ENCODE results near the gene ZSCAN12.
"Not testable (repeated sequence)": the region's sequence is repeated elsewhere in the genome, so short reads cannot be mapped to it uniquely, and the experiment has no call there.

Gene ZSCAN12

DNA sequence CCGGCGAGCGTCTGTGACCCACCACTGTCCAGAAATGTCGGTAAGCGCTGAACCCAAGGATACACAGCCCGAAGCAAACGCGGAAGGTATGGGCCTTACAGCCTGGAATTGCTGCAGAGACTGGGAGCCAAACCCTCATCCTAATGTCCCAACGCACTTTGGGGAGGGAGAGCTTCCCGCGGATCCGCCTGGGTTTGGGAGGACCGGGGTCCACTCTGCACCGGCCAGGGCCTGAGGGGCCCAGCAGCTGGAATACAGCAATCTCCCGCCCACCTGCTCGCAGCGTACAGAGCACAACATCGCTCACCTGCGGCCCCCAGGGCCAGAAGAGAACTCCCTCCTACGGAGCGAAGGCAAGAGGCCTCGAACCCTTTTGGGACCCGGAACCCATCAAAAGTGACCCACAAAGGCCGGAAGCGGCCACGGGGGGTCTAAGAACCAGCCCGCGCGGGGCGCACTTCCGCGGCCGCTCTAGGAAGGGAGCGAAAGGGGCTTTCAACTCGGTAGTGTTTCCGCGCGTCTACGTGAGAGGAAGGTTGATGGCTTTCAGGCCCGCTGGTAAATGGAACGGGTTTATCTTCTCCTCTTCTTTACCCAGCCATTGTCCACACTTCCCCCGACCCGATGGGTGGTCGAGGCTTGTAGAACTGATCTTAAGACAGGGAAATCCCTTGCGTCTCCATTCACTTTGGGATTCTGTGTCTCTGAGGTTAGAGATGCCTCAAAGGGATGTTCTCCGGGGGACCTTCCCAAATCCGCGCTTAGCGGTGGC lies at the start of gene ZSCAN12:
TSS of gene ZSCAN12 (minus strand) at position 398 of the 772 bp plus-strand sequence. CDS start 1,342 bp downstream, outside the sequence.
- H3K4me1 ChIP-seq (ENCODE audit: control insufficient read depth, insufficient read depth, low read length, unreplicated experiment) = peaks cover 32% of the 10 kb centered on the region
- H3K79me2 ChIP-seq (ENCODE audit: control insufficient read depth, insufficient read depth, low read length, unreplicated experiment) = peaks cover 35% of the 10 kb centered on the region
- peak within 1 kb of the TSS; percentile 99 for H2AFZ ChIP-seq (ENCODE audit: low read length, unreplicated experiment)
- peaks cover 4% of the 10 kb centered on the region; the same call in 1 of the 2 replicates for H3K36me3 ChIP-seq (ENCODE audit: insufficient read depth, low read length)
- no peaks in the 10 kb centered on the region for H3K27me3 ChIP-seq (ENCODE audit: insufficient read depth, low read length)
- peak within 1 kb of the TSS; percentile 91 for H3K4me3 ChIP-seq (ENCODE audit: low read depth, low read length)
- peak within 1 kb of the TSS; percentile 58 for H3K27ac ChIP-seq (ENCODE audit: low read depth, low read length)

GRCh38 chr6:28449056-28449455 lies 49.5 kb upstream of the ZSCAN12 start:
- H3K27me3 ChIP-seq (ENCODE audit: insufficient read depth, low read length) = peaks cover 27% of the 10 kb centered on the region

GRCh38 chr6:28447512-28447906 lies 48.0 kb upstream of the ZSCAN12 start:
- H3K27ac ChIP-seq (ENCODE audit: low read depth, low read length); H3K4me1 ChIP-seq (ENCODE audit: control insufficient read depth, insufficient read depth, low read length, unreplicated experiment); H3K79me2 ChIP-seq (ENCODE audit: control insufficient read depth, insufficient read depth, low read length, unreplicated experiment); H3K36me3 ChIP-seq (ENCODE audit: insufficient read depth, low read length): not testable (repeated sequence)
- peak overlapping the region; percentile 76 for H3K4me3 ChIP-seq (ENCODE audit: low read depth, low read length)
- peak overlapping the region; percentile 70 for H2AFZ ChIP-seq (ENCODE audit: low read length, unreplicated experiment)
- peaks cover 12% of the 10 kb centered on the region for H3K27me3 ChIP-seq (ENCODE audit: insufficient read depth, low read length)

More at GRCh38 chr6:28449056-28449455, 49.5 kb upstream of the ZSCAN12 start:
- peaks cover 4% of the 10 kb centered on the region for H3K4me1 ChIP-seq (ENCODE audit: control insufficient read depth, insufficient read depth, low read length, unreplicated experiment)
- no peaks in the 10 kb centered on the region for H3K36me3 ChIP-seq (ENCODE audit: insufficient read depth, low read length)
- H2AFZ ChIP-seq (ENCODE audit: low read length, unreplicated experiment) = no peak overlapping the region
- H3K27ac ChIP-seq (ENCODE audit: low read depth, low read length) = no peak overlapping the region
- H3K4me3 ChIP-seq (ENCODE audit: low read depth, low read length) = no peak overlapping the region
- H3K79me2 ChIP-seq (ENCODE audit: control insufficient read depth, insufficient read depth, low read length, unreplicated experiment) = no peaks in the 10 kb centered on the region

DNA sequence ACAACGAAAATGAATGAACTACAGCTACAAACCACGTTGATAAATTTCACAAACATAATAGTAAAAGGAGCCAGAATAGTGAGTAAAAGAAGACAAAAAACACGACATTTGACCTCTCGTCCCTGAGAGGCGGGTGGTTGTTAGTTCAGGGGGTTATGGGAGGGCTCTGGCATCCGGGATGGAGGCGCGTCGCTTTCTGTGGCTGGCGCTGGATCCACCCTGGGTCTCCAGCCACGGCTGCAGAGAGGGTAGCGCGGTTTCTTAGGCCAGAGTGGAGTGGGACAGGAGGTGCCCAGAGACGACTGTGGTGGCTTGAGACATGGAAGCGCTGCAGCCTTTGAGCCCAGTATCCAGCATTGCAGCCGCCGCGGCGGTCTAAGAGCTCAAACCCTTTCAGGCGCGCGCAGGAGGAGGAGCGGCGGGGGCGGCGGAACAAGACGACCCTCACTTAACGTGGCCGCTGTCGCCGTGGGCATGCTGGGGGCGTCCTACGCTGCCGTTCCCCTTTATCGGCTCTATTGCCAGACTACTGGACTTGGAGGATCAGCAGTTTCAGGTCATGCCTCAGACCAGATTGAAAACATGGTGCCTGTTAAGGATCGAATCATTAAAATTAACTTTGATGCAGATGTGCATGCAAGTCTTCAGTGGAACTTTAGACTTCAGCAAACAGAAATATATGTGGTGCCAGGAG lies 47.4 kb upstream of the ZSCAN12 start:
- Histone ChIP-seq H3K4me1 (ENCODE audit: control insufficient read depth, insufficient read depth, low read length, unreplicated experiment) (peaks cover 10% of the 10 kb centered on the region), H3K27me3 (ENCODE audit: insufficient read depth, low read length) (peaks cover 8% of the 10 kb centered on the region), H3K4me3 (ENCODE audit: low read depth, low read length) (peak overlapping the region; percentile 76), H3K36me3 (ENCODE audit: insufficient read depth, low read length) (no peaks in the 10 kb centered on the region), H3K27ac (ENCODE audit: low read depth, low read length) (no peak overlapping the region), H3K79me2 (ENCODE audit: control insufficient read depth, insufficient read depth, low read length, unreplicated experiment) (no peaks in the 10 kb centered on the region), H2AFZ (ENCODE audit: low read length, unreplicated experiment) (peak overlapping the region; percentile 70)

DNA sequence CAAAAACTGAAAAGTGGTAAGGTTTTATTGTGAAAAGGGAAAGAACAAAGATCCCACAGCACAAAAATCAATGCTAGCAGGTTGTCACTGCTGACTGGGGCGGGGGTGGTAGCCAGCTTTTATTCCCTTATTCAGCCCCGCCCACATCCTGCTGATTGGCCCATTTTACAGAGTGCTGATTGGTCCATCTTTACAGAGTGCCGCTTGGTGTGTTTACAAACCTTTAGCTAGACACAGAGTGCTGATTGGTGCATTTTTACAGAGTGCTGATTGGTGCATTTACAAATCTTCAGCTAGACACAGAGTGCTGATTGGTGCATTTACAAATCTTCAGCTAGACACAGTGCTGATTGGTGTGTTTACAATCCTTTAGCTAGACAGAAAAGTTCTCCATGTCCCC lies 45.2 kb upstream of the ZSCAN12 start:
- H3K36me3 ChIP-seq (ENCODE audit: insufficient read depth, low read length); H2AFZ ChIP-seq (ENCODE audit: low read length, unreplicated experiment); H3K79me2 ChIP-seq (ENCODE audit: control insufficient read depth, insufficient read depth, low read length, unreplicated experiment); H3K4me3 ChIP-seq (ENCODE audit: low read depth, low read length); H3K27ac ChIP-seq (ENCODE audit: low read depth, low read length); H3K27me3 ChIP-seq (ENCODE audit: insufficient read depth, low read length): not testable (repeated sequence)
- H3K4me1 ChIP-seq (ENCODE audit: control insufficient read depth, insufficient read depth, low read length, unreplicated experiment) = peaks cover 10% of the 10 kb centered on the region

DNA sequence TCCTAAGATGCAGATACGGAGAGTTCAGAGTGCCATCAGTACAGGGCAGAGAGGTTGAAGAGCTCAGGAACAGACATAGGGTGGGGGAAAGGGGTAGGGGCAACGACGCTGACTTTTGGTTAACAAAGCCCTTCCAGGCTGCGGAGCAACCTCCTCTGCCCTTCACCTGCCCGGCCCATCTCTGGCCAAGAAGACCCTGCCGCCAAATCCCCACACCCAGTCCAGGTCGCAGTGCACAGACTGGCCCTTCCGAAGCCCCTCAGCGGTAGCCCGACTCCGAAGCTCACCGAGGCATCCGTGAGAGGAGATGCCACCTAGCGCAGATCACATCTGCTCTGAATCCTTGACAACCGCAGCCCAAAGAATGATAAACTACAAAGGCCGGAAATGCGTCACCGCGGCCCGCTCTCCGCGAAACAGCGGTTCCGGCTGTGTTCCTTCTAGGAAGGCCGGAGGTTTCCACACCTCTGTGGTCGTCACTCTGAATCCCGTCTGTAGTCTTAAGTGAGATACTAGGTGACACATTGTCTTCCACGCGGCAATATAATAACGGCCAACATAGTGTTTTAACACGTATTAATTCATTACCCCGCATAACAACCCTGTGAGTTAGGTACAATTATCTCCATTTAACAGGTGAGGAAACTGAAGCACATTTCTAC lies 43.7 kb upstream of the ZSCAN12 start, which contains the start of gene ZSCAN23:
TSS of gene ZSCAN23 (minus strand) at position 380 of the 662 bp plus-strand sequence. CDS start 7,225 bp downstream, outside the sequence.
- H3K36me3 ChIP-seq (ENCODE audit: insufficient read depth, low read length) = no peaks in the 10 kb centered on the region
- H3K79me2 ChIP-seq (ENCODE audit: control insufficient read depth, insufficient read depth, low read length, unreplicated experiment) = no peaks in the 10 kb centered on the region
- H3K4me1 ChIP-seq (ENCODE audit: control insufficient read depth, insufficient read depth, low read length, unreplicated experiment) = peaks cover 10% of the 10 kb centered on the region
- peak within 1 kb of the TSS; percentile 81 for H3K4me3 ChIP-seq (ENCODE audit: low read depth, low read length)
- H3K27ac ChIP-seq (ENCODE audit: low read depth, low read length) = peak within 1 kb of the TSS; percentile 16; the same call in 1 of the 2 replicates
- no peaks in the 10 kb centered on the region; the same call in 1 of the 2 replicates for H3K27me3 ChIP-seq (ENCODE audit: insufficient read depth, low read length)
- H2AFZ ChIP-seq (ENCODE audit: low read length, unreplicated experiment) = peak within 1 kb of the TSS; percentile 48

- Histone ChIP-seq H3K36me3 (ENCODE audit: insufficient read depth, low read length) (no peaks in the 10 kb centered on the region), H3K4me3 (ENCODE audit: low read depth, low read length) (peak overlapping the region; percentile 81), H3K4me1 (ENCODE audit: control insufficient read depth, insufficient read depth, low read length, unreplicated experiment) (peaks cover 10% of the 10 kb centered on the region), H3K79me2 (ENCODE audit: control insufficient read depth, insufficient read depth, low read length, unreplicated experiment) (no peaks in the 10 kb centered on the region), H3K27me3 (ENCODE audit: insufficient read depth, low read length) (no peaks in the 10 kb centered on the region; the same call in 1 of the 2 replicates), H3K27ac (ENCODE audit: low read depth, low read length) (peak overlapping the region; percentile 16; the same call in 1 of the 2 replicates), H2AFZ (ENCODE audit: low read length, unreplicated experiment) (peak overlapping the region; percentile 48)
Observed at GRCh38 chr6:28442586-28442985, 43.0 kb upstream of the ZSCAN12 start.

- Histone ChIP-seq H3K27ac (ENCODE audit: low read depth, low read length) (no peak overlapping the region), H3K4me1 (ENCODE audit: control insufficient read depth, insufficient read depth, low read length, unreplicated experiment) (no peaks in the 10 kb centered on the region)
Observed at GRCh38 chr6:28436404-28436803, 36.9 kb upstream of the ZSCAN12 start.

GRCh38 chr6:28433119-28433518 lies 33.6 kb upstream of the ZSCAN12 start:
- H3K4me3 ChIP-seq (ENCODE audit: low read depth, low read length) = no peak overlapping the region
- H2AFZ ChIP-seq (ENCODE audit: low read length, unreplicated experiment) = no peak overlapping the region
- H3K79me2 ChIP-seq (ENCODE audit: control insufficient read depth, insufficient read depth, low read length, unreplicated experiment) = no peaks in the 10 kb centered on the region
- H3K4me1 ChIP-seq (ENCODE audit: control insufficient read depth, insufficient read depth, low read length, unreplicated experiment) = no peaks in the 10 kb centered on the region
- no peak overlapping the region for H3K27ac ChIP-seq (ENCODE audit: low read depth, low read length)
- peaks cover 5% of the 10 kb centered on the region; the same call in 1 of the 2 replicates for H3K36me3 ChIP-seq (ENCODE audit: insufficient read depth, low read length)
- H3K27me3 ChIP-seq (ENCODE audit: insufficient read depth, low read length) = no peaks in the 10 kb centered on the region

More at GRCh38 chr6:28436404-28436803, 36.9 kb upstream of the ZSCAN12 start:
- Histone ChIP-seq H3K36me3 (ENCODE audit: insufficient read depth, low read length) (peaks cover 5% of the 10 kb centered on the region; the same call in 1 of the 2 replicates), H2AFZ (ENCODE audit: low read length, unreplicated experiment) (no peak overlapping the region), H3K4me3 (ENCODE audit: low read depth, low read length) (no peak overlapping the region), H3K79me2 (ENCODE audit: control insufficient read depth, insufficient read depth, low read length, unreplicated experiment) (no peaks in the 10 kb centered on the region), H3K27me3 (ENCODE audit: insufficient read depth, low read length) (no peaks in the 10 kb centered on the region)

GRCh38 chr6:28429781-28430180 lies 30.2 kb upstream of the ZSCAN12 start:
- Histone ChIP-seq H3K27ac (ENCODE audit: low read depth, low read length) (no peak overlapping the region), H3K79me2 (ENCODE audit: control insufficient read depth, insufficient read depth, low read length, unreplicated experiment) (no peaks in the 10 kb centered on the region), H2AFZ (ENCODE audit: low read length, unreplicated experiment) (no peak overlapping the region), H3K4me3 (ENCODE audit: low read depth, low read length) (no peak overlapping the region), H3K36me3 (ENCODE audit: insufficient read depth, low read length) (peaks cover 5% of the 10 kb centered on the region; the same call in 1 of the 2 replicates), H3K4me1 (ENCODE audit: control insufficient read depth, insufficient read depth, low read length, unreplicated experiment) (no peaks in the 10 kb centered on the region), H3K27me3 (ENCODE audit: insufficient read depth, low read length) (no peaks in the 10 kb centered on the region)
